WTC11 (cell line): Measurements from ENCODE around the gene ZNF341. TPM values are rescaled to one million over a fixed set of nuclear protein-coding genes. Genes with fewer than 3 reads are reported as not detected.

Experiments used
- ATAC-seq: fragments of 200-7000 bp; cut with Tn5 transposase; 2 replicates; pipeline ENCODE4 v1.10.0; 2021; ENCODE audit warnings: mild to moderate bottlenecking, moderate library complexity
- CTCF ChIA-PET: fragments of 300-600 bp; sonication (Branson Sonifier 250); formaldehyde crosslinking; loops from one replicate; lab custom pipeline; 2021; ENCODE audit warnings: antibody characterized with exemption; lab: Charles Lee
- POLR2A ChIA-PET: fragments of 350-600 bp; sonication (Branson Sonifier 250); formaldehyde crosslinking; loops from one replicate; lab custom pipeline; 2021; ENCODE audit warnings: antibody characterized with exemption; lab: Charles Lee
- DNase-seq: peaks from one replicate; pipeline ENCODE4 v3.0.0; 2021; ENCODE audit warnings: low spot score
- H3K27ac Mint-ChIP-seq: 2 replicates; pipeline ENCODE4 v1.8.0; 2021; ENCODE audit warnings: mixed read lengths
- H3K27me3 Mint-ChIP-seq: 2 replicates; pipeline ENCODE4 v1.8.0; 2021; ENCODE audit warnings: low read depth, mild to moderate bottlenecking, moderate library complexity, mixed read lengths
- H3K36me3 Mint-ChIP-seq: 2 replicates; pipeline ENCODE4 v1.8.0; 2021; ENCODE audit warnings: mixed read lengths
- H3K4me1 Mint-ChIP-seq: 2 replicates; pipeline ENCODE4 v1.8.0; 2022; ENCODE audit warnings: mixed read lengths
- H3K4me3 Mint-ChIP-seq: 2 replicates; pipeline ENCODE4 v1.8.0; 2021; ENCODE audit warnings: mild to moderate bottlenecking, moderate library complexity, mixed read lengths
- H3K9me3 Mint-ChIP-seq: 2 replicates; pipeline ENCODE4 v1.8.0; 2021; ENCODE audit warnings: mixed read lengths
- ATF1 ChIP-seq: sonication (generic); formaldehyde crosslinking; IDR thresholded peaks from 2 replicates; pipeline ENCODE4 v1.8.1; 2023; ENCODE audit warnings: mild to moderate bottlenecking, moderate library complexity, missing genetic modification reagents
- CBFB ChIP-seq: sonication (generic); formaldehyde crosslinking; IDR thresholded peaks from 2 replicates; pipeline ENCODE4 v1.8.1; 2022; ENCODE audit warnings: mild to moderate bottlenecking, low read depth, missing genetic modification reagents
- GRHL2 ChIP-seq: fragments of 250-450 bp; sonication (Bioruptor Pico); IDR thresholded peaks from 2 replicates; pipeline ENCODE4 v1.8.0; 2022; ENCODE audit warnings: mild to moderate bottlenecking, moderate library complexity; ENCODE audit not compliant: insufficient replicate concordance, severe bottlenecking
- JAZF1 ChIP-seq: fragments of 250-450 bp; sonication (Bioruptor Pico); IDR thresholded peaks from 2 replicates; pipeline ENCODE4 v1.9.0; 2021; ENCODE audit warnings: moderate library complexity, mild to moderate bottlenecking, inconsistent platforms
- OVOL2 ChIP-seq: fragments of 250-450 bp; sonication (Bioruptor Pico); IDR thresholded peaks from 2 replicates; pipeline ENCODE4 v1.9.0; 2021; ENCODE audit warnings: mild to moderate bottlenecking, borderline replicate concordance
- PRRX2 ChIP-seq: fragments of 250-450 bp; sonication (Bioruptor Pico); IDR thresholded peaks from 2 replicates; pipeline ENCODE4 v1.8.0; 2021; ENCODE audit warnings: mild to moderate bottlenecking
- RELA ChIP-seq: sonication (generic); formaldehyde crosslinking; IDR thresholded peaks from 2 replicates; pipeline ENCODE4 v1.8.1; 2022; ENCODE audit warnings: missing genetic modification reagents, mild to moderate bottlenecking, borderline replicate concordance
- ZBTB21 ChIP-seq: sonication (generic); formaldehyde crosslinking; IDR thresholded peaks from 2 replicates; pipeline ENCODE4 v1.8.1; 2023; ENCODE audit warnings: mild to moderate bottlenecking, missing genetic modification reagents, borderline replicate concordance
- ZNF121 ChIP-seq: sonication (generic); formaldehyde crosslinking; IDR thresholded peaks from 2 replicates; pipeline ENCODE4 v1.8.0; 2023; ENCODE audit warnings: missing genetic modification reagents
- ZNF416 ChIP-seq: fragments of 250-450 bp; sonication (Bioruptor Pico); IDR thresholded peaks from 2 replicates; pipeline ENCODE4 v1.9.0; 2021; ENCODE audit warnings: mild to moderate bottlenecking, inconsistent platforms
- total RNA-seq: library from RNA; stranded (reverse); gene quantifications from 3 replicates; pipeline ENCODE4 v1.2.3, GENCODE V29; 2021
- TF ChIP-seq, protein P1 (sequence below): sonication (generic); formaldehyde crosslinking; IDR thresholded peaks from 2 replicates; pipeline ENCODE4 v1.8.0; 2023; ENCODE audit warnings: mild to moderate bottlenecking, missing genetic modification reagents
- TF ChIP-seq, protein P2 (sequence below): sonication (generic); formaldehyde crosslinking; IDR thresholded peaks from 2 replicates; pipeline ENCODE4 v1.8.1; 2023; ENCODE audit warnings: mild to moderate bottlenecking, missing genetic modification reagents, moderate library complexity
- TF ChIP-seq, protein P3 (sequence below): fragments of 250-450 bp; sonication (Bioruptor Pico); conservative IDR thresholded peaks from 2 replicates; pipeline ENCODE4 v1.9.0; 2021; ENCODE audit warnings: mild to moderate bottlenecking
- TF ChIP-seq, protein P4 (sequence below): sonication (generic); formaldehyde crosslinking; IDR thresholded peaks from 2 replicates; pipeline ENCODE4 v1.8.1; 2023; ENCODE audit warnings: mild to moderate bottlenecking, missing genetic modification reagents
- TF ChIP-seq, protein P5 (sequence below): sonication (generic); formaldehyde crosslinking; IDR thresholded peaks from 2 replicates; pipeline ENCODE4 v1.8.0; 2023; ENCODE audit warnings: missing genetic modification reagents, mild to moderate bottlenecking, borderline replicate concordance
- TF ChIP-seq, protein P6 (sequence below): sonication (generic); formaldehyde crosslinking; IDR thresholded peaks from 2 replicates; pipeline ENCODE4 v1.8.1; 2023; ENCODE audit warnings: mild to moderate bottlenecking, missing genetic modification reagents
- TF ChIP-seq, protein P7 (sequence below): sonication (generic); formaldehyde crosslinking; IDR thresholded peaks from 2 replicates; pipeline ENCODE4 v1.8.1; 2022; ENCODE audit warnings: missing genetic modification reagents, borderline replicate concordance
- TF ChIP-seq, protein P8 (sequence below): sonication (generic); formaldehyde crosslinking; IDR thresholded peaks from 2 replicates; pipeline ENCODE4 v1.8.0; 2022; ENCODE audit warnings: missing genetic modification reagents

Gene ZNF341
- total RNA-seq, 1 experiment from 2014 or later, result 9.6 TPM

DNA sequence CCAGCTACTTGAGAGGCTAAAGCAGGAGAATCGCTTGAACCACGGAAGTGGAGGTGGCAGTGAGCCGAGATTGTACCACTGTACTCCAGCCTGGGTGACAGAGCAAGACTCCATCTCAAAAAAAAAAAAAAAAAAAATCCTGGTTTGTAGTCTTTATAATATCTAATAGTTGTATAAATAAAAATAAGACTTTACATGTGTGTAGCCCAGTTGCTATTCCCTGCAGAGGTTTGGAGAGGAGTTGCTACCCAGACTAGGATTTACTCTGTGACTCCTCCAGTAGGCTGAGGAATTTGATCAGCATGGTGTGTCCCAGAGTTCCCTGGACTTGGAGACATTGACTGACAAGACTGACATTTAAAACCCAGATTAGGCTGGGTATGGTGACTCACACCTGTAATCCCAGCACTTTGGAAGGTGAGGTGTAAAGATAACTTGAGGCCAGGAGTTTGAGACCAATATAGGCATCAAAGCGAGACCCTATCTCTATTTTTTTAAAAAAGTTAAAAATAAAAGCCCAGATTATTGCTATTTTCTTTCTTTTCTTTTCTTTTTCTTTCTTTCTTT is 89.6 kb downstream of the ZNF341 start:
- no peaks in the 10 kb centered on the region for H3K9me3 Mint-ChIP-seq
- ChIA-PET POLR2A (no interaction called here), CTCF (no interaction called here)
- no peak for DNase-seq
- no peak for ATAC-seq
- H3K4me3 Mint-ChIP-seq, result no peak overlapping the region
- H3K27ac Mint-ChIP-seq, result no peak overlapping the region
- H3K36me3 Mint-ChIP-seq, result no peaks in the 10 kb centered on the region
- H3K4me1 Mint-ChIP-seq, result peaks cover 21% of the 10 kb centered on the region
- no peaks in the 10 kb centered on the region for H3K27me3 Mint-ChIP-seq
- TF ChIP-seq ZNF121 (CRISPR knock-in tag) (no peak), RELA (CRISPR knock-in tag) (no peak), ZBTB21 (CRISPR knock-in tag) (no peak), PRRX2 (no peak), CBFB (CRISPR knock-in tag) (no peak), OVOL2 (no peak), ATF1 (no peak), ZNF416 (CRISPR knock-in tag) (no peak), GRHL2 (no peak), JAZF1 (CRISPR knock-in tag) (no peak)
- TF ChIP-seq, protein P1, sequence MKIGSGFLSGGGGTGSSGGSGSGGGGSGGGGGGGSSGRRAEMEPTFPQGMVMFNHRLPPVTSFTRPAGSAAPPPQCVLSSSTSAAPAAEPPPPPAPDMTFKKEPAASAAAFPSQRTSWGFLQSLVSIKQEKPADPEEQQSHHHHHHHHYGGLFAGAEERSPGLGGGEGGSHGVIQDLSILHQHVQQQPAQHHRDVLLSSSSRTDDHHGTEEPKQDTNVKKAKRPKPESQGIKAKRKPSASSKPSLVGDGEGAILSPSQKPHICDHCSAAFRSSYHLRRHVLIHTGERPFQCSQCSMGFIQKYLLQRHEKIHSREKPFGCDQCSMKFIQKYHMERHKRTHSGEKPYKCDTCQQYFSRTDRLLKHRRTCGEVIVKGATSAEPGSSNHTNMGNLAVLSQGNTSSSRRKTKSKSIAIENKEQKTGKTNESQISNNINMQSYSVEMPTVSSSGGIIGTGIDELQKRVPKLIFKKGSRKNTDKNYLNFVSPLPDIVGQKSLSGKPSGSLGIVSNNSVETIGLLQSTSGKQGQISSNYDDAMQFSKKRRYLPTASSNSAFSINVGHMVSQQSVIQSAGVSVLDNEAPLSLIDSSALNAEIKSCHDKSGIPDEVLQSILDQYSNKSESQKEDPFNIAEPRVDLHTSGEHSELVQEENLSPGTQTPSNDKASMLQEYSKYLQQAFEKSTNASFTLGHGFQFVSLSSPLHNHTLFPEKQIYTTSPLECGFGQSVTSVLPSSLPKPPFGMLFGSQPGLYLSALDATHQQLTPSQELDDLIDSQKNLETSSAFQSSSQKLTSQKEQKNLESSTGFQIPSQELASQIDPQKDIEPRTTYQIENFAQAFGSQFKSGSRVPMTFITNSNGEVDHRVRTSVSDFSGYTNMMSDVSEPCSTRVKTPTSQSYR (CRISPR knock-in tag), result no peak
- TF ChIP-seq, protein P2, sequence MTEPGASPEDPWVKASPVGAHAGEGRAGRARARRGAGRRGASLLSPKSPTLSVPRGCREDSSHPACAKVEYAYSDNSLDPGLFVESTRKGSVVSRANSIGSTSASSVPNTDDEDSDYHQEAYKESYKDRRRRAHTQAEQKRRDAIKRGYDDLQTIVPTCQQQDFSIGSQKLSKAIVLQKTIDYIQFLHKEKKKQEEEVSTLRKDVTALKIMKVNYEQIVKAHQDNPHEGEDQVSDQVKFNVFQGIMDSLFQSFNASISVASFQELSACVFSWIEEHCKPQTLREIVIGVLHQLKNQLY (CRISPR knock-in tag), result no peak
- TF ChIP-seq, protein P3, sequence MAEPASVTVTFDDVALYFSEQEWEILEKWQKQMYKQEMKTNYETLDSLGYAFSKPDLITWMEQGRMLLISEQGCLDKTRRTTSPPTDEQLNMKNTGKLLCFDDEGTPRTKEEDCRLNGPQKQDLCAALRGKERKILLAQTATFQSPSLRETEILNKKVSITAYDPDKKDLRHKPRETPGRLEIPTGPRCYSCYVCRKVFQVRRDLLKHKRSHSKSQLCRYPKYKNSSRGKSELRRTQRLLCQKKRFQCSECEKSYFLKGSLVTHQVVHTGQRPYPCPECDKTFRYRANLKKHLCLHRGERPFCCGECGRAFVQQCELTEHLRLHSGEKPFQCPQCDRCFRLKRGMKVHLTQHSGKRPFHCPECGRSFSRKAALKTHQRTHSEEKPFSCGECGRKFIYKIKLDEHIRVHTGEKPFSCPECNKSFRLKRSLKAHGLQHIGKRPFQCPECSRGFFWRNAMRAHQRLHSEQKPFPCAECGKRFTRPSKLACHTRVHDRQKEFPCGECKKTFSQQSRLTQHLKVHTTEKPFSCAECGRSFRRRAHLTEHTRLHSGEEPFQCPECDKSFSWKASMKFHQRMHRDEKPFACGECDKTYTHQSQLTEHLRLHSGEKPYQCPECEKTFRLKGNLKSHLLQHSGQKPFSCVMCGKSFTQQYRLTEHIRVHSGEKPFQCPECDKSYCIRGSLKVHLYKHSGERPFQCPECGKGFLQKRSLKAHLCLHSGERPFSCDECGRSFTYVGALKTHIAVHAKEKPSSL (CRISPR knock-in tag), result no peak
- TF ChIP-seq, protein P4, sequence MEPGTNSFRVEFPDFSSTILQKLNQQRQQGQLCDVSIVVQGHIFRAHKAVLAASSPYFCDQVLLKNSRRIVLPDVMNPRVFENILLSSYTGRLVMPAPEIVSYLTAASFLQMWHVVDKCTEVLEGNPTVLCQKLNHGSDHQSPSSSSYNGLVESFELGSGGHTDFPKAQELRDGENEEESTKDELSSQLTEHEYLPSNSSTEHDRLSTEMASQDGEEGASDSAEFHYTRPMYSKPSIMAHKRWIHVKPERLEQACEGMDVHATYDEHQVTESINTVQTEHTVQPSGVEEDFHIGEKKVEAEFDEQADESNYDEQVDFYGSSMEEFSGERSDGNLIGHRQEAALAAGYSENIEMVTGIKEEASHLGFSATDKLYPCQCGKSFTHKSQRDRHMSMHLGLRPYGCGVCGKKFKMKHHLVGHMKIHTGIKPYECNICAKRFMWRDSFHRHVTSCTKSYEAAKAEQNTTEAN (CRISPR knock-in tag), result no peak
- TF ChIP-seq, protein P5, sequence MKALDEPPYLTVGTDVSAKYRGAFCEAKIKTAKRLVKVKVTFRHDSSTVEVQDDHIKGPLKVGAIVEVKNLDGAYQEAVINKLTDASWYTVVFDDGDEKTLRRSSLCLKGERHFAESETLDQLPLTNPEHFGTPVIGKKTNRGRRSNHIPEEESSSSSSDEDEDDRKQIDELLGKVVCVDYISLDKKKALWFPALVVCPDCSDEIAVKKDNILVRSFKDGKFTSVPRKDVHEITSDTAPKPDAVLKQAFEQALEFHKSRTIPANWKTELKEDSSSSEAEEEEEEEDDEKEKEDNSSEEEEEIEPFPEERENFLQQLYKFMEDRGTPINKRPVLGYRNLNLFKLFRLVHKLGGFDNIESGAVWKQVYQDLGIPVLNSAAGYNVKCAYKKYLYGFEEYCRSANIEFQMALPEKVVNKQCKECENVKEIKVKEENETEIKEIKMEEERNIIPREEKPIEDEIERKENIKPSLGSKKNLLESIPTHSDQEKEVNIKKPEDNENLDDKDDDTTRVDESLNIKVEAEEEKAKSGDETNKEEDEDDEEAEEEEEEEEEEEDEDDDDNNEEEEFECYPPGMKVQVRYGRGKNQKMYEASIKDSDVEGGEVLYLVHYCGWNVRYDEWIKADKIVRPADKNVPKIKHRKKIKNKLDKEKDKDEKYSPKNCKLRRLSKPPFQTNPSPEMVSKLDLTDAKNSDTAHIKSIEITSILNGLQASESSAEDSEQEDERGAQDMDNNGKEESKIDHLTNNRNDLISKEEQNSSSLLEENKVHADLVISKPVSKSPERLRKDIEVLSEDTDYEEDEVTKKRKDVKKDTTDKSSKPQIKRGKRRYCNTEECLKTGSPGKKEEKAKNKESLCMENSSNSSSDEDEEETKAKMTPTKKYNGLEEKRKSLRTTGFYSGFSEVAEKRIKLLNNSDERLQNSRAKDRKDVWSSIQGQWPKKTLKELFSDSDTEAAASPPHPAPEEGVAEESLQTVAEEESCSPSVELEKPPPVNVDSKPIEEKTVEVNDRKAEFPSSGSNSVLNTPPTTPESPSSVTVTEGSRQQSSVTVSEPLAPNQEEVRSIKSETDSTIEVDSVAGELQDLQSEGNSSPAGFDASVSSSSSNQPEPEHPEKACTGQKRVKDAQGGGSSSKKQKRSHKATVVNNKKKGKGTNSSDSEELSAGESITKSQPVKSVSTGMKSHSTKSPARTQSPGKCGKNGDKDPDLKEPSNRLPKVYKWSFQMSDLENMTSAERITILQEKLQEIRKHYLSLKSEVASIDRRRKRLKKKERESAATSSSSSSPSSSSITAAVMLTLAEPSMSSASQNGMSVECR (CRISPR knock-in tag), result no peak
- TF ChIP-seq, protein P6, sequence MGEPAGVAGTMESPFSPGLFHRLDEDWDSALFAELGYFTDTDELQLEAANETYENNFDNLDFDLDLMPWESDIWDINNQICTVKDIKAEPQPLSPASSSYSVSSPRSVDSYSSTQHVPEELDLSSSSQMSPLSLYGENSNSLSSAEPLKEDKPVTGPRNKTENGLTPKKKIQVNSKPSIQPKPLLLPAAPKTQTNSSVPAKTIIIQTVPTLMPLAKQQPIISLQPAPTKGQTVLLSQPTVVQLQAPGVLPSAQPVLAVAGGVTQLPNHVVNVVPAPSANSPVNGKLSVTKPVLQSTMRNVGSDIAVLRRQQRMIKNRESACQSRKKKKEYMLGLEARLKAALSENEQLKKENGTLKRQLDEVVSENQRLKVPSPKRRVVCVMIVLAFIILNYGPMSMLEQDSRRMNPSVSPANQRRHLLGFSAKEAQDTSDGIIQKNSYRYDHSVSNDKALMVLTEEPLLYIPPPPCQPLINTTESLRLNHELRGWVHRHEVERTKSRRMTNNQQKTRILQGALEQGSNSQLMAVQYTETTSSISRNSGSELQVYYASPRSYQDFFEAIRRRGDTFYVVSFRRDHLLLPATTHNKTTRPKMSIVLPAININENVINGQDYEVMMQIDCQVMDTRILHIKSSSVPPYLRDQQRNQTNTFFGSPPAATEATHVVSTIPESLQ (CRISPR knock-in tag), result no peak
- TF ChIP-seq, protein P7, sequence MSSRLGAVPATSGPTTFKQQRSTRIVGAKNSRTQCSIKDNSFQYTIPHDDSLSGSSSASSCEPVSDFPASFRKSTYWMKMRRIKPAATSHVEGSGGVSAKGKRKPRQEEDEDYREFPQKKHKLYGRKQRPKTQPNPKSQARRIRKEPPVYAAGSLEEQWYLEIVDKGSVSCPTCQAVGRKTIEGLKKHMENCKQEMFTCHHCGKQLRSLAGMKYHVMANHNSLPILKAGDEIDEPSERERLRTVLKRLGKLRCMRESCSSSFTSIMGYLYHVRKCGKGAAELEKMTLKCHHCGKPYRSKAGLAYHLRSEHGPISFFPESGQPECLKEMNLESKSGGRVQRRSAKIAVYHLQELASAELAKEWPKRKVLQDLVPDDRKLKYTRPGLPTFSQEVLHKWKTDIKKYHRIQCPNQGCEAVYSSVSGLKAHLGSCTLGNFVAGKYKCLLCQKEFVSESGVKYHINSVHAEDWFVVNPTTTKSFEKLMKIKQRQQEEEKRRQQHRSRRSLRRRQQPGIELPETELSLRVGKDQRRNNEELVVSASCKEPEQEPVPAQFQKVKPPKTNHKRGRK (CRISPR knock-in tag), result no peak
- TF ChIP-seq, protein P8, sequence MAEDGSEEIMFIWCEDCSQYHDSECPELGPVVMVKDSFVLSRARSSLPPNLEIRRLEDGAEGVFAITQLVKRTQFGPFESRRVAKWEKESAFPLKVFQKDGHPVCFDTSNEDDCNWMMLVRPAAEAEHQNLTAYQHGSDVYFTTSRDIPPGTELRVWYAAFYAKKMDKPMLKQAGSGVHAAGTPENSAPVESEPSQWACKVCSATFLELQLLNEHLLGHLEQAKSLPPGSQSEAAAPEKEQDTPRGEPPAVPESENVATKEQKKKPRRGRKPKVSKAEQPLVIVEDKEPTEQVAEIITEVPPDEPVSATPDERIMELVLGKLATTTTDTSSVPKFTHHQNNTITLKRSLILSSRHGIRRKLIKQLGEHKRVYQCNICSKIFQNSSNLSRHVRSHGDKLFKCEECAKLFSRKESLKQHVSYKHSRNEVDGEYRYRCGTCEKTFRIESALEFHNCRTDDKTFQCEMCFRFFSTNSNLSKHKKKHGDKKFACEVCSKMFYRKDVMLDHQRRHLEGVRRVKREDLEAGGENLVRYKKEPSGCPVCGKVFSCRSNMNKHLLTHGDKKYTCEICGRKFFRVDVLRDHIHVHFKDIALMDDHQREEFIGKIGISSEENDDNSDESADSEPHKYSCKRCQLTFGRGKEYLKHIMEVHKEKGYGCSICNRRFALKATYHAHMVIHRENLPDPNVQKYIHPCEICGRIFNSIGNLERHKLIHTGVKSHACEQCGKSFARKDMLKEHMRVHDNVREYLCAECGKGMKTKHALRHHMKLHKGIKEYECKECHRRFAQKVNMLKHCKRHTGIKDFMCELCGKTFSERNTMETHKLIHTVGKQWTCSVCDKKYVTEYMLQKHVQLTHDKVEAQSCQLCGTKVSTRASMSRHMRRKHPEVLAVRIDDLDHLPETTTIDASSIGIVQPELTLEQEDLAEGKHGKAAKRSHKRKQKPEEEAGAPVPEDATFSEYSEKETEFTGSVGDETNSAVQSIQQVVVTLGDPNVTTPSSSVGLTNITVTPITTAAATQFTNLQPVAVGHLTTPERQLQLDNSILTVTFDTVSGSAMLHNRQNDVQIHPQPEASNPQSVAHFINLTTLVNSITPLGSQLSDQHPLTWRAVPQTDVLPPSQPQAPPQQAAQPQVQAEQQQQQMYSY (CRISPR knock-in tag), result no peak
